Measurements from ENCODE around the gene MIS18BP1.

MIS18BP1 gene

DNA sequence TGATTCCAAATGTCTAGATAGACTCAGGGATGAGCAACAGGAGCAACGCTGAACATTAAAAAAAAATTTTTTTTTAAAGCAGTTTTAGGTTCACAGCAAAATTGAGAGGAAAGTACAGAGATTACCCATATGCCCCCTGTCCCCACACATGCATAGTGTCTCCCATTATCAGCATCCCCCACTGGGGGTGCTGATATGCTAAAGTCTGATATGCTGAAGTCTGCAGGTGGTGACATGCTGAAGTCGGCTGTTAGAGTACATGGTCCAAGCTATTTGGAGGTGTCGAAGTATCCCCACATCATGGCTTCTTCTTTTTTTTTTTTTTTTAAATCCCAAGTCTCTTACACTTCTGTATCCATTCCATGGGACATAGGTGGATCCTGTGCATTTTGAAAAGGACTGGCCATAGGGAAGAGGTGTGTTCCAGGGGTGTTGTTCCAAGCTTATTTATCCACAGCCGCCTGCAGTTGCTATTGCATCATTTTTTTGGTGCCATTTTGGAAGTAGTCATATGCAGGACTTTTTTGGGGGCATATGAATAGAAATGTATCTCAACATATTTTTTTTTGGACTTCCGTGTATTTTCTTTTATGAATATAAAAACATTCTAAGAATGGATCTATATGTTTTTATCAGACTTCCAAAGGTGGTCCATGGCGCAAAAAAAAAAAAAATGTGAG lies 19.0 kb upstream of the MIS18BP1 start:
- no peak for DNase-seq (ENCODE audit: low spot score)
- TF ChIP-seq, protein P1, sequence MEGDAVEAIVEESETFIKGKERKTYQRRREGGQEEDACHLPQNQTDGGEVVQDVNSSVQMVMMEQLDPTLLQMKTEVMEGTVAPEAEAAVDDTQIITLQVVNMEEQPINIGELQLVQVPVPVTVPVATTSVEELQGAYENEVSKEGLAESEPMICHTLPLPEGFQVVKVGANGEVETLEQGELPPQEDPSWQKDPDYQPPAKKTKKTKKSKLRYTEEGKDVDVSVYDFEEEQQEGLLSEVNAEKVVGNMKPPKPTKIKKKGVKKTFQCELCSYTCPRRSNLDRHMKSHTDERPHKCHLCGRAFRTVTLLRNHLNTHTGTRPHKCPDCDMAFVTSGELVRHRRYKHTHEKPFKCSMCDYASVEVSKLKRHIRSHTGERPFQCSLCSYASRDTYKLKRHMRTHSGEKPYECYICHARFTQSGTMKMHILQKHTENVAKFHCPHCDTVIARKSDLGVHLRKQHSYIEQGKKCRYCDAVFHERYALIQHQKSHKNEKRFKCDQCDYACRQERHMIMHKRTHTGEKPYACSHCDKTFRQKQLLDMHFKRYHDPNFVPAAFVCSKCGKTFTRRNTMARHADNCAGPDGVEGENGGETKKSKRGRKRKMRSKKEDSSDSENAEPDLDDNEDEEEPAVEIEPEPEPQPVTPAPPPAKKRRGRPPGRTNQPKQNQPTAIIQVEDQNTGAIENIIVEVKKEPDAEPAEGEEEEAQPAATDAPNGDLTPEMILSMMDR (IDR thresholded peaks at IDR 0.05; ENCODE audit: extremely low read depth, insufficient read depth, missing control alignments), result no peak
- in situ Hi-C loops (cut with MboI; ENCODE audit: low pct_unique_long_range_greater_than_20kb, low sequenced_read_pairs, unreplicated experiment), result no loop called here

DNA sequence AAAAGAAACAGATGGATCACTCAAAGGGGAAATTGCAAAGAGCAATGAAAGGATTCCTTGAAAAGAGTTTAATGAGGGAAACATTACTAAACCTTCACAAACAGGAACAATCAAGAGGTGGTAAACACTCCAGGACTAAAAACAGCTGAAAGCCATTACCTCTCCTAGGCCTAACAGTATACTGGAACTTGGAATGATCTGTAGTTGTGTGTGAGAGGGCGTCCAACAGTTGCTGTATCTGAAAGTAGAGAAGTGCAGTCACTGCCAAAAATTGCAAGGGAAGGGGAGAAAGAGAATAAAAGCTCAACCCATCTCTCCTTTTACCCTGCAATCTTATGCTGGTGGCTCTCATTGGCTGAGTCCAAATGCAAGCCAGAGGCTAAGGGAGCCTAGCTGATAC lies 17.0 kb upstream of the MIS18BP1 start:
- TF ChIP-seq, protein P1 (IDR thresholded peaks at IDR 0.05; ENCODE audit: extremely low read depth, insufficient read depth, missing control alignments), result no peak
- in situ Hi-C loops (cut with MboI; ENCODE audit: low pct_unique_long_range_greater_than_20kb, low sequenced_read_pairs, unreplicated experiment), result no loop called here
- no peak for DNase-seq (ENCODE audit: low spot score)

DNA sequence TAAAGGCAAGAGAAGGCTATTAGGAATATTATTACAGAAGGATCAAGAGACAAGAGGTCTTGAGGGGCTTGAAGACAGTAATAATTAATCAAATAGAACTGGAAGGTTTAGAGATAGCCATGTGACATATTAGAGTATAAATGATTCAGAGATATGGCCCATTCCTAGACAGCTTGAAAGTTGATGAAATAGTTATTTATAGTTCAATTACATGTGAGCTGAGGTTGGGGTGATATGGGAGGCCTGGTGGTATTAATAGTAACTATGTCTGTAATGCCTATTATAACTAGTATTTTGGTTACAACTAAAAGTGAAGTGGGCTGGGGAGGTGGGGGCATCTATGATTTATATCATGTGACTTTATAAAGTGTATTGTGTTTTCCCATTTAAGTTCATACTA lies 14.1 kb upstream of the MIS18BP1 start:
- TF ChIP-seq, protein P1 (IDR thresholded peaks at IDR 0.05; ENCODE audit: extremely low read depth, insufficient read depth, missing control alignments), result no peak
- no peak for DNase-seq (ENCODE audit: low spot score)
- in situ Hi-C loops (cut with MboI; ENCODE audit: low pct_unique_long_range_greater_than_20kb, low sequenced_read_pairs, unreplicated experiment), result no loop called here

DNA sequence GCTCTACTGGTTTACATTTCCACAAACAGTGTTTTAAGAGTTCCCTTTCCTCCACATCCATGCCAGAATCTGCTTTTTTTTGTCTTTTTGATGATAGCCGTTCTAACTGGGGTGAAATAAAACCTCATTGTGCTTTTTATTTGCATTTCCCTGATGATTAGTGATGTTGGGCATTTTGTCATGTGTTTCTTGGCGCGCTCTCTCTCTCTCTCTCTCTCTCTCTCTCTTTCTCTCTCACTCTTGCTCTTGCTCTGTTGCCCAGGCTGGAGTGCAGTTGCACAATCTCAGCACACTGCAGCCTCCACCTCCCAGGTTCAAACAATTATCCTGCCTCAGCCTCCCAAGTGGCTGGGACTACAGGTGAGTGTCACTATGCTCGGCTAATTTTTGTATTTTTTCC lies 9.6 kb upstream of the MIS18BP1 start:
- in situ Hi-C loops (cut with MboI; ENCODE audit: low pct_unique_long_range_greater_than_20kb, low sequenced_read_pairs, unreplicated experiment), result no loop called here
- no peak for DNase-seq (ENCODE audit: low spot score)
- TF ChIP-seq, protein P1 (IDR thresholded peaks at IDR 0.05; ENCODE audit: extremely low read depth, insufficient read depth, missing control alignments), result no peak

DNA sequence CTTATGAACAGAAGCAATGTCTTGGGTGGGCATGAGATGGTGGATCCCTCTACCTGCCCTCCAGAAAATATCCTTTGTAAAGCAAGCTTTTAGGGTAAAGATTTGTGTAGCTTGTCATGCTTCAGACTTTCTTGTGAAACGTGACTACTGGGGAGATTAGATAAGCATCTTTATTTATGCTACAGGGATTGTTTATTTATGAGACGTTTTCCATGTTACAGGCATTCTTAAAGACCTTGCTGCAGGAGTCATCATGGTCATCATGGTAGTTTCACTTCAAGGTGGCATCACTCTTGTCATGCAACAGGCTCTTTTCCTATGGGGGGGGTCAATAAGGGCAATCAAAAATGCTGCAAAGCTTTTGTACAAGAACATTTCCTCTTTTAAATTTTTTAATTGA lies 8.2 kb upstream of the MIS18BP1 start:
- in situ Hi-C loops (cut with MboI; ENCODE audit: low pct_unique_long_range_greater_than_20kb, low sequenced_read_pairs, unreplicated experiment), result no loop called here
- DNase-seq (ENCODE audit: low spot score), result no peak
- TF ChIP-seq, protein P1 (IDR thresholded peaks at IDR 0.05; ENCODE audit: extremely low read depth, insufficient read depth, missing control alignments), result no peak

DNA sequence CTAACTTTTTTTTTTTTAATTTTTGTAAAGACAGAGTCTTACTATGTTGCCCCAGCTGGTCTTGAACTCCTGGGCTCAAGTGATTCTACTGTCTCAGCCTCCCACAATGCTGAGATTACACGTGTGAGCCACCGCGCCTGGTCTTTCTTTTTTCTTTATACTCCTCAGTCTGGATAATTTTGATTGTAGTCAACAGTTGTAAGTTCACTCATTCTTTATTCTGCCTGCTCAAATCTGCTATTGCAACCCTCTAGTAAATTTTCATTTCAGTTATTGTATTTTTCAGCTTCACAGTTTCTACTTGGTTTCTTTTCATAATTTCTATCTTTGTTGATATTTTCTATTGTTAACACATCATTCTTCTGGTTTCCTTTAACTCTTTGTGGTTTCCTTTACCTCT lies 5.8 kb upstream of the MIS18BP1 start:
- TF ChIP-seq, protein P1 (IDR thresholded peaks at IDR 0.05; ENCODE audit: extremely low read depth, insufficient read depth, missing control alignments), result no peak
- in situ Hi-C loops (cut with MboI; ENCODE audit: low pct_unique_long_range_greater_than_20kb, low sequenced_read_pairs, unreplicated experiment), result no loop called here
- DNase-seq (ENCODE audit: low spot score), result no peak

All from GM13977 (cell line).